Naive thymus-derived CD4-positive, alpha-beta T cell (primary cell): ENCODE data around the gene ETV3. TPM values are rescaled to one million over a fixed set of nuclear protein-coding genes. Genes with fewer than 3 reads are reported as not detected.
A peak's percentile ranks its signal among the peaks of the same experiment; 100 is the strongest.

Source experiments
- ATAC-seq: fragments of 150-1000 bp; cut with Tn5 transposase; 2 replicates; pipeline ENCODE4 v1.10.0; 2021; ENCODE audit warnings: mild to moderate bottlenecking, moderate library complexity
- CTCF ChIA-PET: fragments of 350-600 bp; sonication (Branson Sonifier 250); formaldehyde crosslinking; loops from one replicate; lab custom pipeline; 2021; ENCODE audit warnings: antibody characterized with exemption; lab: Charles Lee
- POLR2A ChIA-PET: fragments of 350-600 bp; sonication (Branson Sonifier 250); formaldehyde crosslinking; loops from one replicate; lab custom pipeline; 2021; ENCODE audit warnings: antibody characterized with exemption, inconsistent platforms; lab: Charles Lee
- DNase-seq, 9 donors: peaks; one replicate each; pipeline versions ENCODE4 v3.0.0 to v3.0.0-alpha.2; 2020 to 2022; ENCODE audit warnings: mixed read lengths in 1 of 9
- H3K27ac ChIP-seq: one replicate; pipeline ENCODE4 v1.7.0; 2013; ENCODE audit warnings: mild to moderate bottlenecking, low read depth, low read length, moderate library complexity
- H3K27me3 ChIP-seq, 2 donors: one replicate each; pipeline ENCODE4 v1.7.0; 2013; ENCODE audit warnings: low read length in 2 of 2, mild to moderate bottlenecking in 2 of 2, moderate library complexity in 2 of 2; ENCODE audit not compliant: control insufficient read depth in 2 of 2, insufficient read depth in 2 of 2
- H3K36me3 ChIP-seq, 3 experiments: 1 replicate in 2 of 3; 2 replicates in 1 of 3; pipeline ENCODE4 v1.7.0; 2013; ENCODE audit warnings: low read length in 3 of 3, mild to moderate bottlenecking in 3 of 3, moderate library complexity in 1 of 3; ENCODE audit not compliant: insufficient read depth in 3 of 3, control insufficient read depth in 2 of 3
- H3K4me1 ChIP-seq, 2 donors: one replicate each; pipeline ENCODE4 v1.7.0; 2013; ENCODE audit warnings: low read length in 2 of 2, mild to moderate bottlenecking in 2 of 2, moderate library complexity in 1 of 2; ENCODE audit not compliant: control insufficient read depth in 2 of 2, insufficient read depth in 2 of 2
- H3K4me3 ChIP-seq: 2 replicates; pipeline ENCODE4 v1.7.0; 2013; ENCODE audit warnings: mild to moderate bottlenecking, low read length
- H3K9me3 ChIP-seq, 3 experiments: 1 replicate in 2 of 3; 2 replicates in 1 of 3; pipeline ENCODE4 v1.7.0; 2013; ENCODE audit warnings: low read length in 3 of 3; ENCODE audit not compliant: control insufficient read depth in 2 of 3
- H3K27ac Mint-ChIP-seq, 9 donors: one replicate each; pipeline ENCODE4 v1.8.0; 2020 to 2022; ENCODE audit warnings: mixed read lengths in 9 of 9, mild to moderate bottlenecking in 8 of 9, moderate library complexity in 5 of 9, inconsistent platforms in 2 of 9
- H3K27me3 Mint-ChIP-seq, 5 donors: one replicate each; pipeline ENCODE4 v1.8.0; 2021 to 2022; ENCODE audit warnings: mixed read lengths in 5 of 5, mild to moderate bottlenecking in 1 of 5
- H3K36me3 Mint-ChIP-seq, 5 donors: one replicate each; pipeline ENCODE4 v1.8.0; 2020 to 2022; ENCODE audit warnings: mixed read lengths in 5 of 5, mild to moderate bottlenecking in 3 of 5, inconsistent platforms in 1 of 5
- H3K4me1 Mint-ChIP-seq, 7 donors: one replicate each; pipeline ENCODE4 v1.8.0; 2020 to 2022; ENCODE audit warnings: mixed read lengths in 7 of 7, mild to moderate bottlenecking in 3 of 7, inconsistent platforms in 1 of 7
- H3K4me3 Mint-ChIP-seq, 10 donors: one replicate each; pipeline ENCODE4 v1.8.0; 2020 to 2022; ENCODE audit warnings: mild to moderate bottlenecking in 10 of 10, mixed read lengths in 10 of 10, moderate library complexity in 6 of 10, inconsistent platforms in 2 of 10
- H3K9me3 Mint-ChIP-seq, 11 donors: one replicate each; pipeline ENCODE4 v1.8.0; 2020 to 2022; ENCODE audit warnings: mixed read lengths in 11 of 11, mild to moderate bottlenecking in 4 of 11, inconsistent platforms in 1 of 11, moderate library complexity in 1 of 11
- intact Hi-C, 2 donors: fragments of 100-400 bp; cut with micrococcal nuclease; formaldehyde crosslinking; loops; one replicate each; pipeline ENCODE4 v1.15.1; 2023
- polyA plus RNA-seq, 2 donors: library from polyadenylated mRNA; unstranded; fragments of 300-500 nt; fragmentation: Illumina TruSeq; gene quantifications; one replicate each; pipeline ENCODE4 v1.2.3, GENCODE V29; 2021
- total RNA-seq, 6 experiments: library from RNA in 5 of 6; stranded (reverse) in 5 of 6; gene quantifications; 1 replicate in 5 of 6; 2 replicates in 1 of 6; pipeline ENCODE4 v1.2.3 and lab custom pipeline; 2021 to 2026

The ETV3 gene
- total and polyA plus RNA-seq, 7 experiments from 2014 or later = 4.5 to 72.4 (median 32.1) TPM

DNA sequence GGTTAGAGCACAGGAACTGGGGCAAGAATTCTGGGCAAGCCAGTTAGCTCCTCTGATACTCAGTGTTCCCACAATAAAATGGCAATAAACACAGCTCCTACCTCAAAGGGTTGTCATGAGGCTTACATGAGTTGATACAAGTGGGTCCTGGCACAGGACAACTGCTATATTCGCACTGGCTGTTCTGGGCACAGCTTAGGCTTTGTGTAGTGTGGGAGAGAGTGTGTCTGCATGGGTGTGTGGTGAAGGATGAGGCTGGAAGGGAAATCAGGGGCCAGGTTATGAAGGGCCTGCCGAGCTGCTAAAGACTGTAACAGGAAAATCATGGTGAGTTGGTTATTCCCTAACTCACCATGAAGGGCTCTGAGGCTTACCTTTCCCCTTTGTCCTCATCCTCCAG lies 18.7 kb downstream of the ETV3 start:
- H3K9me3 ChIP-seq = no peaks in the 10 kb centered on the region
- ATAC-seq (no peak), DNase-seq (no peak)
- intact Hi-C loops = no loop called here
- no peaks in the 10 kb centered on the region for H3K9me3 Mint-ChIP-seq
- H3K27ac Mint-ChIP-seq = peak overlapping the region in 2 of 9 donors; percentile 67 to 80
- H3K4me3 ChIP-seq = no peak overlapping the region
- peaks cover 0 to 4% of the 10 kb centered on the region in 2 donors for H3K4me1 ChIP-seq
- H3K27me3 ChIP-seq = no peaks in the 10 kb centered on the region
- ChIA-PET CTCF (interaction anchor here (0.8 to 1.6 kb wide), 3 partner anchors 29 to 35 kb away, joined by 3 to 4 read pairs (median 3); no protein-coding TSS in a partner anchor), POLR2A (no interaction called here)
- H3K27ac ChIP-seq = no peak overlapping the region
- peaks cover 0 to 23% (median 7%) of the 10 kb centered on the region in 3 experiments for H3K36me3 ChIP-seq
- peaks cover 0 to 3% (median 0%) of the 10 kb centered on the region in 5 donors for H3K27me3 Mint-ChIP-seq
- no peak overlapping the region for H3K4me3 Mint-ChIP-seq
- H3K4me1 Mint-ChIP-seq = peaks cover 24 to 45% (median 35%) of the 10 kb centered on the region in 7 donors
- peaks cover 9 to 24% (median 16%) of the 10 kb centered on the region in 5 donors for H3K36me3 Mint-ChIP-seq

DNA sequence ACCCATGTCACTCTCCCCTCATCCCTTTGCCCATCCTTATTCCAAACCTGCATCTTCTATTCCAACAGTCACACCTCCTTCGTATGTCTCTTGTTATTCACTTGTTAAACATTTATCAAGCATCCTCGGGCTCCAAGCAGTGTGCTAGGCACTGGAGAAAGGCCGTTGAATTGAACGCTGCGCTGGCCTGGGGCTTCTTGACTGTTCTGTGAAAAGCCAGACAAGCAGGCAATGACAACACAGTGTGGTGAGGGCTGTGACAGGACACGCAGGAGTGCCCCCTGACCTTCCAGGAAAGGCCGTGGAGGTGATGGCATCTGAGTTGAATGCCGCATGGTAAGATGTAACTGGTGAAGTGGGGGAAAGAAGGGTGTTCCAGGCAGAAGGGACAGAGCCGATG lies 19.2 kb downstream of the ETV3 start:
- POLR2A ChIA-PET = no interaction called here

GRCh38 chr1:157117527-157118057 lies 20.6 kb downstream of the ETV3 start:
- intact Hi-C loops = no loop called here
- peaks cover 17 to 26% (median 20%) of the 10 kb centered on the region in 7 donors for H3K4me1 Mint-ChIP-seq
- peaks cover 0 to 6% (median 4%) of the 10 kb centered on the region in 5 donors for H3K27me3 Mint-ChIP-seq
- DNase-seq (no peak), ATAC-seq (no peak)
- POLR2A ChIA-PET = no interaction called here
- Histone ChIP-seq H3K4me3 (no peak overlapping the region), H3K9me3 (no peaks in the 10 kb centered on the region), H3K27ac (no peak overlapping the region), H3K4me1 (peaks cover 0 to 4% of the 10 kb centered on the region in 2 donors), H3K36me3 (peaks cover 0 to 4% (median 0%) of the 10 kb centered on the region in 3 experiments), H3K27me3 (no peaks in the 10 kb centered on the region)
- CTCF ChIA-PET = interaction anchor here (1.0 kb wide), 1 partner anchor 28 kb away, joined by 5 read pairs; no protein-coding TSS in a partner anchor
- peaks cover 0 to 5% (median 2%) of the 10 kb centered on the region in 5 donors for H3K36me3 Mint-ChIP-seq
- no peak overlapping the region for H3K4me3 Mint-ChIP-seq
- no peaks in the 10 kb centered on the region for H3K9me3 Mint-ChIP-seq
- peak overlapping the region in 3 of 9 donors; percentile 24 to 52 (median 37) for H3K27ac Mint-ChIP-seq

More for the DNA sequence above, 19.2 kb downstream of the ETV3 start:
- Mint-ChIP-seq H3K4me1 (peaks cover 21 to 40% (median 31%) of the 10 kb centered on the region in 7 donors), H3K27me3 (peaks cover 0 to 3% (median 0%) of the 10 kb centered on the region in 5 donors), H3K27ac (peak overlapping the region in 2 of 9 donors; percentile 29 to 51), H3K36me3 (peaks cover 9 to 19% (median 14%) of the 10 kb centered on the region in 5 donors), H3K4me3 (no peak overlapping the region), H3K9me3 (no peaks in the 10 kb centered on the region)
- Histone ChIP-seq H3K36me3 (peaks cover 0 to 18% (median 7%) of the 10 kb centered on the region in 3 experiments), H3K27ac (no peak overlapping the region), H3K4me3 (no peak overlapping the region), H3K9me3 (no peaks in the 10 kb centered on the region), H3K4me1 (peaks cover 0 to 4% of the 10 kb centered on the region in 2 donors), H3K27me3 (no peaks in the 10 kb centered on the region)
- DNase-seq (no peak), ATAC-seq (no peak)
- CTCF ChIA-PET = interaction anchor here (1.6 kb wide), 1 partner anchor 28 kb away, joined by 3 read pairs; no protein-coding TSS in a partner anchor
- intact Hi-C loops = no loop called here

DNA sequence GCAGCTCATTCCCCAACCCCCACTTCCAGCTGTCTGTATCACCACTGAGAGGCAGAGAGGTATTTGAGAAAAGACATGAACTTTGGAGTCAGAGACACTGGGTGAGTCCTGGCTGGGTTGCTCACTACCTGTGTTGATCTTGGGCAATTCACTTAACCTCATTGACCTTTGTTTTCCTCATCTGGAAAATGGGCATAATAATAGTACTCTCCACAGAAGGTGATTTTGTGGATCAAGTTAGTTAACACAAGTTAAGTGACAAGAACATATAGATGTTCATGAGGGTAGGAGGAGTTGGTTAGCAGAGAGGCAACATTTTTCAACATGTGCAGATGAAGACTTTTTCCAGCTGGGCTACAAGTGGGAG lies 21.5 kb downstream of the ETV3 start:
- Mint-ChIP-seq H3K4me1 (peaks cover 14 to 26% (median 19%) of the 10 kb centered on the region in 7 donors), H3K27ac (peak overlapping the region in 3 of 9 donors; percentile 14 to 48 (median 36)), H3K4me3 (no peak overlapping the region), H3K27me3 (peaks cover 0 to 10% (median 7%) of the 10 kb centered on the region in 5 donors), H3K9me3 (no peaks in the 10 kb centered on the region), H3K36me3 (peaks cover 0 to 3% (median 0%) of the 10 kb centered on the region in 5 donors)
- Histone ChIP-seq H3K36me3 (no peaks in the 10 kb centered on the region), H3K27me3 (no peaks in the 10 kb centered on the region), H3K4me1 (peaks cover 0 to 4% of the 10 kb centered on the region in 2 donors), H3K9me3 (no peaks in the 10 kb centered on the region), H3K4me3 (no peak overlapping the region), H3K27ac (no peak overlapping the region)
- POLR2A ChIA-PET = no interaction called here
- DNase-seq = no peak
- CTCF ChIA-PET = interaction anchor here (1.0 kb wide), 1 partner anchor 27 kb away, joined by 5 read pairs; no protein-coding TSS in a partner anchor
- intact Hi-C loops = no loop called here
- ATAC-seq = no peak

DNA sequence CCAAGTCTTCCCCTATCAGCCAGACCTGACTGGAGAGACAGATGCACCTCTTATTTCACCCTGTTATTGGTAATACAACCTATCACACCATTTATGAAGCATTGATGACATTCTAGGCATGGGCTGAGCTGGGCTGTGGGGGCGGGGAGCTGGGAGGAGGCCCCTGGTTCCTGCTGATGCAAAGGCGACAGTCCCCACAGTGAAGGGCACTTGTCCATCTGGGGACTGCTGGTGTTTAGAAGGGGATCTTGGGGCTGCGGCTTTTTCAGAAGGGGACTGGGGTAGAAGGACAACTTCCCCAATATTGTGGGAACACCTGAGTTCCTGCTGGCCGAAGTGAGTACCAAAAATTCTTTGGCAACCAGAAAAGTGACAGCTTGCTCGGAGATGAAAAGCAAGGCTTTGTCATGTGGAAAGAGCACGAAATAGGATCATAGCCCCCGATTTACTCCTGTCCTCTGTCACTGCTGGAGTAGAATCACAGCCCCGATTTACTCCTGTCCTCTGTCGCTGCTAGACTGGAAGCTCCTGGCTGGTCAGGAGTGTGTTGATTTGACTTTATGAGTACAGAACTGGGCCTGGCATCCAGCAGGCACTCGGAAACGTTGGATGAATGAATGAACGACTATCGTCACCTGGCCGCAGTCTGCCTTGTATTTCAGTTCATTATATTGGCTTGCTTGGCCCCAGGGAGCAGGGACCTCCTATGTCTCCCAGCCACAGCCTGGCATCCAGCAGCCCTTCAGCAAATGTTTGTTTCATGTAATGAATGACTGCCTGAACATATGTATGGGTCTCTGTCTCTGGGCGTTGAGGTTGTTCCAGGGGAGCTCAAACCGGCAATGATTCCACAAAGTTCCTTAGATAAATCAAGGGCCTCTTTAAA lies 22.1 kb downstream of the ETV3 start:
- DNase-seq (no peak), ATAC-seq (no peak)
- CTCF ChIA-PET = interaction anchor here (1.0 kb wide), 1 partner anchor 26 kb away, joined by 5 read pairs; no protein-coding TSS in a partner anchor
- H3K9me3 Mint-ChIP-seq = no peaks in the 10 kb centered on the region
- H3K27me3 Mint-ChIP-seq = peaks cover 2 to 16% (median 8%) of the 10 kb centered on the region in 5 donors
- POLR2A ChIA-PET = no interaction called here
- Histone ChIP-seq H3K27me3 (no peaks in the 10 kb centered on the region), H3K27ac (no peak overlapping the region), H3K4me3 (no peak overlapping the region), H3K4me1 (peaks cover 0 to 4% of the 10 kb centered on the region in 2 donors), H3K36me3 (no peaks in the 10 kb centered on the region), H3K9me3 (no peaks in the 10 kb centered on the region)
- no peaks in the 10 kb centered on the region for H3K36me3 Mint-ChIP-seq
- peaks cover 13 to 26% (median 19%) of the 10 kb centered on the region in 7 donors for H3K4me1 Mint-ChIP-seq
- no peak overlapping the region for H3K4me3 Mint-ChIP-seq
- intact Hi-C loops = no loop called here
- H3K27ac Mint-ChIP-seq = peak overlapping the region in 1 of 9 donors; percentile 36

GRCh38 chr1:157115429-157115838 lies 22.8 kb downstream of the ETV3 start:
- no peaks in the 10 kb centered on the region for H3K27me3 ChIP-seq
- ATAC-seq (no peak), DNase-seq (no peak)
- Mint-ChIP-seq H3K27me3 (peaks cover 4 to 18% (median 8%) of the 10 kb centered on the region in 5 donors), H3K4me1 (peaks cover 13 to 23% (median 19%) of the 10 kb centered on the region in 7 donors), H3K36me3 (no peaks in the 10 kb centered on the region), H3K9me3 (no peaks in the 10 kb centered on the region), H3K4me3 (no peak overlapping the region), H3K27ac (no peak overlapping the region)
- no peak overlapping the region for H3K27ac ChIP-seq
- no peaks in the 10 kb centered on the region for H3K9me3 ChIP-seq
- POLR2A ChIA-PET = no interaction called here
- no peaks in the 10 kb centered on the region for H3K36me3 ChIP-seq
- no peak overlapping the region for H3K4me3 ChIP-seq
- peaks cover 0 to 4% of the 10 kb centered on the region in 2 donors for H3K4me1 ChIP-seq
- intact Hi-C loops = no loop called here
- CTCF ChIA-PET = no interaction called here
